Tibial nerve (tissue), 4 donors: ENCODE data around the gene CPZ. TPM values are rescaled to one million over a fixed set of nuclear protein-coding genes. Genes with fewer than 3 reads are reported as not detected.

ENCODE experiments used
- DNase-seq, 2 donors: peaks; one replicate each; pipeline ENCODE4 v3.0.0-alpha.2; 2019; ENCODE audit warnings: low spot score in 2 of 2
- H3K27ac ChIP-seq, 4 donors: fragments of 200-600 bp; sonication (generic) in 3 of 4; one replicate each; pipeline ENCODE4 v1.5.1; 2017 to 2019; ENCODE audit warnings: mild to moderate bottlenecking in 1 of 4
- H3K27me3 ChIP-seq, 2 donors: fragments of 200-600 bp; sonication (generic) in 1 of 2; one replicate each; pipeline versions ENCODE4 v1.5.1 to v1.6.0; 2017 to 2019
- H3K36me3 ChIP-seq, 3 donors: fragments of 200-600 bp; sonication (generic); one replicate each; pipeline ENCODE4 v1.5.1; 2018 to 2019
- H3K4me1 ChIP-seq, 4 donors: fragments of 200-600 bp; sonication (generic) in 3 of 4; one replicate each; pipeline ENCODE4 v1.5.1; 2017 to 2019
- H3K4me3 ChIP-seq, 4 donors: fragments of 200-600 bp; sonication (generic) in 3 of 4; one replicate each; pipeline ENCODE4 v1.5.1; 2017 to 2019; ENCODE audit warnings: mild to moderate bottlenecking in 1 of 4, moderate library complexity in 1 of 4
- H3K9me3 ChIP-seq, 4 donors: fragments of 200-600 bp; sonication (generic) in 3 of 4; one replicate each; pipeline ENCODE4 v1.5.1; 2017 to 2019
- EP300 ChIP-seq, 2 donors: sonication (generic); formaldehyde crosslinking; IDR thresholded peaks; one replicate each; pipeline ENCODE4 v1.6.1; 2017; ENCODE audit warnings: antibody characterized with exemption in 2 of 2, mild to moderate bottlenecking in 1 of 2
- POLR2A ChIP-seq, 2 donors: fragments of 450-650 bp; IDR thresholded peaks; one replicate each; pipeline ENCODE4 v1.6.1; 2017; ENCODE audit warnings: antibody characterized with exemption in 2 of 2, mild to moderate bottlenecking in 2 of 2, moderate library complexity in 2 of 2
- WGBS, 2 donors: methylation state at CpG; one replicate each; pipeline ENCODE4 v1.1.5; 2018; 5-methylcytosine and 5-hydroxymethylcytosine counted together
- total RNA-seq, 4 donors: library from RNA; depleted of rRNA; stranded (reverse); fragments of >200 nt; gene quantifications; one replicate each; pipeline ENCODE4 v1.1.0, GENCODE V29; 2016
- TF ChIP-seq, protein P1 (sequence below), 5 experiments: fragments of 200-600 bp in 3 of 5; fragments of 450-650 bp in 2 of 5; sonication (generic) in 3 of 5; IDR thresholded peaks; one replicate each; pipeline ENCODE4 v1.5.1; 2016 to 2019; ENCODE audit warnings: antibody characterized with exemption in 5 of 5, mild to moderate bottlenecking in 3 of 5, moderate library complexity in 2 of 5

CPZ gene
- 10 to 100 TPM in 1 of 4 donors, 1 to 10 TPM in 3; 1.6 to 11.7 (median 2.5) TPM for total RNA-seq

DNA sequence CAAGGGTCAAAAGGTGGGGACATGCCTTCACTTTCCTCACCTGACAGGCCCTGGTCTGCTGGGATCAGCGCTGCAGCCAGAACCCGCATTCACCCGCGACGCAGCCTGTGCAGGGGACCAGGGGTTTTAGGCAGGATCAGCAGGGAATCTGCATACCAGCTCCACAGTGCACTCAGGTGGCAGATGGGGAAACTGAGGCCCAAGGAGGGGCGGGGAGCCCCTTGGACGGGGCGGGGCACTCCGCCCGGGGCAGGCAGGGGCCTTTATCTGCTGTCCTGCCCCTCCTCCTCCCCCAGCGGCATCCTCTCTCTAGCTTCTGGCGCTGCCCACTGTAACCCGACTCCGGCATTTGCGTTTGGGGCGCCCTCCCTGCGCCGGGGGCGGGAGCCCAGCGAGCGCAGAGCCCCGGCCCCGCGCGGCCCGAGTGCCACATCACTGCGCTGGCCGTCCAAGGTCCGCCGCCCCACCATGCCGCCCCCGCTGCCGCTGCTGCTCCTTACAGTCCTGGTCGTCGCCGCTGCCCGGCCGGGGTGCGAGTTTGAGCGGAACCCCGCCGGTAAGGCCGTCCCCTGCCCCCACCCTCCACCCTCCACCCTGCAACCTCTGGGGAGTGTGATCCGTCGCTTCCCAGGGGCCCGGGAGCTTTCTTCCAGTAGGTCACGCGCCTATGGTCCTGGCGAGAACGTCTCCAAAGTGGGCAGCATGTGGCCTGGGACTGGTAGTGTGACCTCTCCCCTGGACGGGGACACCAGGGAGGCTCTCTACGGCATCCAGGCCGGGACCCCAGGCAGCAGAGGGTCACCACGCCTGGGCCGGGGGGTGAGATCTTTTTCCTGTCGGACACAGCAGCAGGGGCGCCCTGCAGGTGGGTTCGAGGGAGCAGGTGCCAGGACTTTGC lies at the start of gene CPZ:
TSS of gene CPZ (plus strand) at position 400 of the 898 bp plus-strand sequence. CDS start at position 469, 69 bp downstream.
- H3K9me3 ChIP-seq, result no peaks in the 10 kb centered on the region
- no peak for DNase-seq
- peak within 1 kb of the TSS in 2 of 4 donors; percentile 15 to 18 for H3K4me3 ChIP-seq
- TF ChIP-seq, protein P1, sequence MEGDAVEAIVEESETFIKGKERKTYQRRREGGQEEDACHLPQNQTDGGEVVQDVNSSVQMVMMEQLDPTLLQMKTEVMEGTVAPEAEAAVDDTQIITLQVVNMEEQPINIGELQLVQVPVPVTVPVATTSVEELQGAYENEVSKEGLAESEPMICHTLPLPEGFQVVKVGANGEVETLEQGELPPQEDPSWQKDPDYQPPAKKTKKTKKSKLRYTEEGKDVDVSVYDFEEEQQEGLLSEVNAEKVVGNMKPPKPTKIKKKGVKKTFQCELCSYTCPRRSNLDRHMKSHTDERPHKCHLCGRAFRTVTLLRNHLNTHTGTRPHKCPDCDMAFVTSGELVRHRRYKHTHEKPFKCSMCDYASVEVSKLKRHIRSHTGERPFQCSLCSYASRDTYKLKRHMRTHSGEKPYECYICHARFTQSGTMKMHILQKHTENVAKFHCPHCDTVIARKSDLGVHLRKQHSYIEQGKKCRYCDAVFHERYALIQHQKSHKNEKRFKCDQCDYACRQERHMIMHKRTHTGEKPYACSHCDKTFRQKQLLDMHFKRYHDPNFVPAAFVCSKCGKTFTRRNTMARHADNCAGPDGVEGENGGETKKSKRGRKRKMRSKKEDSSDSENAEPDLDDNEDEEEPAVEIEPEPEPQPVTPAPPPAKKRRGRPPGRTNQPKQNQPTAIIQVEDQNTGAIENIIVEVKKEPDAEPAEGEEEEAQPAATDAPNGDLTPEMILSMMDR (IDR thresholded peaks at IDR 0.05), result no peak
- TF ChIP-seq POLR2A (IDR thresholded peaks at IDR 0.05) (no peak), EP300 (IDR thresholded peaks at IDR 0.05) (no peak)
- H3K27me3 ChIP-seq, result peaks cover 0 to 37% of the 10 kb centered on the region in 2 donors
- H3K4me1 ChIP-seq, result peaks cover 0 to 20% (median 0%) of the 10 kb centered on the region in 4 donors
- no peaks in the 10 kb centered on the region for H3K36me3 ChIP-seq
- 5 to 12% methylated on average over 17 to 45 of the region's 58 CpGs for WGBS, 2 donors
- H3K27ac ChIP-seq, result no peak within 1 kb of the TSS

DNA sequence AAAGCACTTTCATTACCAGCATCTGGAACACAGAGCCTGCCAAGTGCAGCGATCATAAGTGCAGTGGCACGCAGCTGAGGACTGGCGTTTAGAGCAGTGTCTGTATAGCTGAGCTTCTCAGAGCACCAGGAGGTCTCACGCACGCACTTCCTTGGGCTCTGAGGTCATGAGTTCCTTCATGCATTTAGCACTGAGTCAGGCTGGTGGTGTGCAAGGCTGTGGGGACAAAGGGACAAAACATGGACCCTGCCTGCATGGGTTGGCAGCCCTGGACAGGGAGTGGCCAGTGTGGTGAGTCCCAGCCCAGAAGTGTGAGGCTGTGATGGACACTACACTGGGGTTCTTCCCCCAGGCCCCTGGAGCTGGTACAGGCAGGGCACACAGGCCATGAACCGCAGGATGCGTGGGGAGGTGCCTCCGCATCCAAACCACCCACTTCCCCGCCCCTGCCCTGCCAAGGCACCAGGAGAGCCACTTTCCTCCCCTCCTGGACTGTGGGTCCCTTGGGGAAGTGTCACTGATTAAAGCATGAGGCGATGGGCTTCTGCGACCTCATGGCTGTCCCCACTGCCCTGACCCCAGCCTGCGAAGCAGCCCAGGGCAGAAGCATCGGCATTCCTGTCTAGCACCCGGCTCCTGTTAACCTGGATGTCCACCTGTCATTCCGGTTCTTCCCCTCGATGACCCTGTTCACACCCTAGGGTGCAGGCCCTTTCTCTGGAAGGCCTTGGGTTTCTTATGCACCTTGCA lies 49.6 kb upstream of the CPZ start:
- Histone ChIP-seq H3K36me3 (no peaks in the 10 kb centered on the region), H3K27me3 (no peaks in the 10 kb centered on the region), H3K27ac (no peak overlapping the region), H3K9me3 (no peaks in the 10 kb centered on the region), H3K4me3 (no peak overlapping the region), H3K4me1 (no peaks in the 10 kb centered on the region)
- no peak for DNase-seq
- TF ChIP-seq EP300 (IDR thresholded peaks at IDR 0.05), result no peak
- TF ChIP-seq, protein P1 (IDR thresholded peaks at IDR 0.05), result no peak
- 82 to 89% methylated on average over 13 to 16 of the region's 16 CpGs for WGBS, 2 donors

GRCh38 chr4:8543623-8544022 lies 48.9 kb upstream of the CPZ start:
- H3K36me3 ChIP-seq, result no peaks in the 10 kb centered on the region
- H3K4me3 ChIP-seq, result no peak overlapping the region
- H3K9me3 ChIP-seq, result no peaks in the 10 kb centered on the region
- DNase-seq, result no peak
- H3K27ac ChIP-seq, result no peak overlapping the region
- H3K27me3 ChIP-seq, result no peaks in the 10 kb centered on the region
- H3K4me1 ChIP-seq, result no peaks in the 10 kb centered on the region
- TF ChIP-seq POLR2A (IDR thresholded peaks at IDR 0.05) (no peak), EP300 (IDR thresholded peaks at IDR 0.05) (no peak)
- TF ChIP-seq, protein P1 (IDR thresholded peaks at IDR 0.05), result no peak
- WGBS, 2 donors, result 86 to 93% methylated on average over 10 of the region's 10 CpGs

DNA sequence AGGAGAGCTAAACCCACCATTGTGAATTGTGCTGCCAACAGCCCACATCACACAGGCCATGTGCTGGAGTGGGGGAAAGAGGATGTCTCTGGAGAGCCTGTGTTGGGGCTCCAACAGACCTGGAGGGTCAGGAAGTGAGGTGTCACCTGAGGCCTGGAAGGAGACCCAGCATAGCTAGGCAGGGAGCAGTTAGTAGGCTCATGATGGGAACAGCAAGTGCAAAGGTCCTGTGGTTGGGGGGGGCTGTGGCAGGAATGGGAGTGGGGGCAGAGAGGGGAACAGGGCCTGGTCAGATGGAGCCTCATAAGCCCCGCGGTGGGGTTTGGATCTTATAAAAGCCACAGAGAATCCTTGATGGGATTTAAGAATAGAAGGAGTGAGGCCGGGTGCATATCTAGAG lies 48.3 kb upstream of the CPZ start:
- Histone ChIP-seq H3K4me1 (no peaks in the 10 kb centered on the region), H3K27ac (no peak overlapping the region), H3K9me3 (no peaks in the 10 kb centered on the region), H3K4me3 (no peak overlapping the region), H3K36me3 (no peaks in the 10 kb centered on the region), H3K27me3 (no peaks in the 10 kb centered on the region)
- DNase-seq, result no peak
- WGBS, 2 donors, result 94 to 95% methylated on average over 3 of the region's 3 CpGs
- TF ChIP-seq, protein P1 (IDR thresholded peaks at IDR 0.05), result no peak
